CD4-positive, alpha-beta T cell treated with Interleukin-4 for 1 hour (primary cell): ENCODE measurements around the gene C5.
A peak's percentile ranks its signal among the peaks of the same experiment; 100 is the strongest.

ENCODE experiments used
- DNase-seq, 2 donors: peaks; one replicate each; pipeline ENCODE4 v3.0.0-alpha.2; 2020 to 2022

The C5 gene

GRCh38 chr9:120905315-120906164 is 144.5 kb downstream of the C5 start:
- peak; percentile 37 to 52 for DNase-seq

GRCh38 chr9:120904978-120905301 is 145.1 kb downstream of the C5 start:
- DNase-seq = peak in 1 of 2 donors; percentile 20

GRCh38 chr9:120904061-120904977 is 145.8 kb downstream of the C5 start:
- peak; percentile 82 for DNase-seq

- peak in 1 of 2 donors; percentile 32 for DNase-seq
These were observed 147.2 kb downstream of the C5 start for GRCh38 chr9:120902569-120903535.
